ENCODE results near the gene CNDP1.

DNA sequence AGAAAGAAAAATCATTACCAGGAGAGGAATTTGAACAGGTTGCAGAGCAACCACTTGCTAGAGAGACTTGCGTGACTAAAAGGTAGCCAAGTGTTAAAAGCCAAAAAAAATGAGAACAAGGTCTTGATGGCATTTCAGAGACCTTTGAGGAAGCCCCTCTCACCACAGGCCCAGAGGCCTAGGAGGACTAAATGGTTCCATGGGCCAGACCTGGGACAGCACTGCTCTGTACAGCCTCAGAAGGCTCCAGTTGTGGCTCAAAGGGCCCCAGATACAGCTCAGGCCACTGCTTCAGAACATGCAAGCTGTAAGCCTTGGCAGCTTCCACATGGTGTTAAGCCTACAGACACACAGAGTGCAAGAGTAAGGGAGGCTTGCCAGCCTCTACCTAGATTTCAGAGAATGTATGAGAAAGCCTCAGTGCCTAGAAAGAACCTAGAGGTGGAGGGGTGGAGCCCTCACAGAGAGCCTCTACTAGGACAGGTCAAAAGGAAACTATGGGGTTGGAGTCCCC lies 15.3 kb downstream of the CNDP1 start:
- TF ChIP-seq PAX5 (IDR thresholded peaks at IDR 0.05; ENCODE audit: insufficient read depth, low read length, severe bottlenecking): no peak
- no peak for TF ChIP-seq SPI1 (IDR thresholded peaks at IDR 0.05; ENCODE audit: low read depth, low read length)
- no peak for TF ChIP-seq TAF1 (IDR thresholded peaks at IDR 0.05; ENCODE audit: low read depth, low read length)
- no peak for TF ChIP-seq POLR2AphosphoS5 (IDR thresholded peaks at IDR 0.05; ENCODE audit: low read depth, low read length)
- no peak for TF ChIP-seq POLR2A (IDR thresholded peaks at IDR 0.05; ENCODE audit: low read depth, low read length)
